IPS-18a (cell line): ENCODE results near the gene YJEFN3.

Experiments used
- H3K27ac ChIP-seq: one replicate; pipeline ENCODE4 v1.5.1; 2013; ENCODE audit warnings: low read length
- H3K27me3 ChIP-seq: one replicate; pipeline ENCODE4 v1.6.1; 2013; ENCODE audit warnings: mild to moderate bottlenecking, low read length; ENCODE audit not compliant: control insufficient read depth, insufficient read depth
- H3K36me3 ChIP-seq: one replicate; pipeline ENCODE4 v1.6.1; 2013; ENCODE audit warnings: low read depth, low read length; ENCODE audit not compliant: control insufficient read depth
- H3K4me1 ChIP-seq: one replicate; pipeline ENCODE4 v1.6.1; 2013; ENCODE audit warnings: low read depth, low read length; ENCODE audit not compliant: control insufficient read depth
- H3K4me3 ChIP-seq: one replicate; pipeline ENCODE4 v1.5.1; 2013; ENCODE audit warnings: low read length
- H3K9ac ChIP-seq: one replicate; pipeline ENCODE4 v1.6.1; 2013; ENCODE audit warnings: mild to moderate bottlenecking, low read length, moderate library complexity
- H3K9me3 ChIP-seq: one replicate; pipeline ENCODE4 v1.6.1; 2013; ENCODE audit warnings: low read depth, low read length; ENCODE audit not compliant: control insufficient read depth

The YJEFN3 gene

GRCh38 chr19:19554074-19555023 is 25.6 kb downstream of the YJEFN3 start:
- H3K9me3 ChIP-seq = no peaks in the 10 kb centered on the region
- no peak overlapping the region for H3K27ac ChIP-seq
- H3K27me3 ChIP-seq = no peaks in the 10 kb centered on the region
- no peaks in the 10 kb centered on the region for H3K4me1 ChIP-seq
- no peak overlapping the region for H3K4me3 ChIP-seq
- H3K36me3 ChIP-seq = no peaks in the 10 kb centered on the region
- H3K9ac ChIP-seq = no peak overlapping the region

- Histone ChIP-seq H3K27ac (no peak overlapping the region), H3K4me3 (no peak overlapping the region), H3K4me1 (no peaks in the 10 kb centered on the region), H3K36me3 (no peaks in the 10 kb centered on the region), H3K27me3 (no peaks in the 10 kb centered on the region), H3K9me3 (no peaks in the 10 kb centered on the region), H3K9ac (no peak overlapping the region)
Observed at GRCh38 chr19:19558055-19558454, 29.3 kb downstream of the YJEFN3 start.

- Histone ChIP-seq H3K4me3 (no peak overlapping the region), H3K27me3 (no peaks in the 10 kb centered on the region), H3K9me3 (no peaks in the 10 kb centered on the region), H3K36me3 (no peaks in the 10 kb centered on the region), H3K27ac (no peak overlapping the region), H3K9ac (no peak overlapping the region), H3K4me1 (no peaks in the 10 kb centered on the region)
Observed at GRCh38 chr19:19558636-19559035, 29.9 kb downstream of the YJEFN3 start.

GRCh38 chr19:19559931-19560330 is 31.2 kb downstream of the YJEFN3 start:
- Histone ChIP-seq H3K4me1 (no peaks in the 10 kb centered on the region), H3K9me3 (no peaks in the 10 kb centered on the region), H3K27ac (no peak overlapping the region), H3K36me3 (no peaks in the 10 kb centered on the region), H3K4me3 (no peak overlapping the region), H3K27me3 (no peaks in the 10 kb centered on the region), H3K9ac (no peak overlapping the region)

- H3K4me1 ChIP-seq = no peaks in the 10 kb centered on the region
- no peaks in the 10 kb centered on the region for H3K36me3 ChIP-seq
- no peaks in the 10 kb centered on the region for H3K9me3 ChIP-seq
- H3K9ac ChIP-seq = no peak overlapping the region
- H3K27me3 ChIP-seq = no peaks in the 10 kb centered on the region
- no peak overlapping the region for H3K4me3 ChIP-seq
- H3K27ac ChIP-seq = no peak overlapping the region
Observed at GRCh38 chr19:19561946-19562664, 33.4 kb downstream of the YJEFN3 start.

GRCh38 chr19:19562665-19563347 is 34.1 kb downstream of the YJEFN3 start:
- Histone ChIP-seq H3K9ac (no peak overlapping the region), H3K27ac (no peak overlapping the region), H3K9me3 (no peaks in the 10 kb centered on the region), H3K4me3 (no peak overlapping the region), H3K4me1 (no peaks in the 10 kb centered on the region), H3K27me3 (no peaks in the 10 kb centered on the region), H3K36me3 (no peaks in the 10 kb centered on the region)

- no peaks in the 10 kb centered on the region for H3K27me3 ChIP-seq
- H3K9me3 ChIP-seq = no peaks in the 10 kb centered on the region
- no peak overlapping the region for H3K4me3 ChIP-seq
- H3K9ac ChIP-seq = no peak overlapping the region
- no peak overlapping the region for H3K27ac ChIP-seq
- no peaks in the 10 kb centered on the region for H3K36me3 ChIP-seq
- H3K4me1 ChIP-seq = no peaks in the 10 kb centered on the region
Observed at GRCh38 chr19:19563348-19563848, 34.7 kb downstream of the YJEFN3 start.

GRCh38 chr19:19566306-19566705 is 37.6 kb downstream of the YJEFN3 start:
- Histone ChIP-seq H3K9ac (no peak overlapping the region), H3K27ac (no peak overlapping the region), H3K27me3 (no peaks in the 10 kb centered on the region), H3K36me3 (no peaks in the 10 kb centered on the region), H3K4me1 (no peaks in the 10 kb centered on the region), H3K9me3 (no peaks in the 10 kb centered on the region), H3K4me3 (no peak overlapping the region)

GRCh38 chr19:19567391-19567790 is 38.7 kb downstream of the YJEFN3 start:
- no peaks in the 10 kb centered on the region for H3K4me1 ChIP-seq
- H3K27ac ChIP-seq = no peak overlapping the region
- no peaks in the 10 kb centered on the region for H3K36me3 ChIP-seq
- no peaks in the 10 kb centered on the region for H3K9me3 ChIP-seq
- no peak overlapping the region for H3K4me3 ChIP-seq
- no peaks in the 10 kb centered on the region for H3K27me3 ChIP-seq
- H3K9ac ChIP-seq = no peak overlapping the region

- Histone ChIP-seq H3K27me3 (no peaks in the 10 kb centered on the region), H3K9me3 (no peaks in the 10 kb centered on the region), H3K36me3 (no peaks in the 10 kb centered on the region), H3K4me3 (no peak overlapping the region), H3K9ac (no peak overlapping the region), H3K27ac (no peak overlapping the region), H3K4me1 (no peaks in the 10 kb centered on the region)
Observed at GRCh38 chr19:19568802-19569756, 40.4 kb downstream of the YJEFN3 start.
